C1 segment of cervical spinal cord (tissue), 14 donors: ENCODE measurements around the gene MIP.
"Not testable (repeated sequence)": the region's sequence is repeated elsewhere in the genome, so short reads cannot be mapped to it uniquely, and the experiment has no call there.

Source experiments
- DNase-seq, 14 donors: peaks; one replicate each; lab custom pipeline; 2025; lab: John Stamatoyannopoulos, UW

MIP gene

GRCh38 chr12:56454557-56454956, at the start of gene MIP:
MIP (minus strand) TSS chr12:56454657; CDS start chr12:56454613, 44 bp downstream.
- no peak for DNase-seq

DNA sequence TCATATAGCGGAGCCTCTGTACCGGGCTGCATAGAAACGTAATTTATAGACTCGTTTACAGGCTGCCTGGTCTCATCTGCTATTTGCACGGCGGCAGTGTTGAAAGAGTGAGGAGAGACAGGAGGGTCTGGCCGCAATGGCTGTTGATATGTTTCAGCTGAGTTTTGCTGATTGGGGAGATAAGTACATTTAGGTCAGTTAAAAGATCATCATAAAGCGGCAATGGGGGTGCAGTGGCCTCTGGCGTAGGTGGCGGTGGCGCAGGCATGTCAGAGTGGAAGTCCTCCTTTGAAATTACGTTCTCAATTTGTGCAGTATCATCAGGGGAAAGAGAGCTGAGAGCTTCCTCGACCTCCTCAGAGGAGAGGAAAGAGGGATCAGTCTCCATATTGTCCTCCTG, 45.4 kb upstream of the MIP start:
- not testable (repeated sequence) for DNase-seq

GRCh38 chr12:56499452-56499851, 45.0 kb upstream of the MIP start:
- not testable (repeated sequence) for DNase-seq

DNA sequence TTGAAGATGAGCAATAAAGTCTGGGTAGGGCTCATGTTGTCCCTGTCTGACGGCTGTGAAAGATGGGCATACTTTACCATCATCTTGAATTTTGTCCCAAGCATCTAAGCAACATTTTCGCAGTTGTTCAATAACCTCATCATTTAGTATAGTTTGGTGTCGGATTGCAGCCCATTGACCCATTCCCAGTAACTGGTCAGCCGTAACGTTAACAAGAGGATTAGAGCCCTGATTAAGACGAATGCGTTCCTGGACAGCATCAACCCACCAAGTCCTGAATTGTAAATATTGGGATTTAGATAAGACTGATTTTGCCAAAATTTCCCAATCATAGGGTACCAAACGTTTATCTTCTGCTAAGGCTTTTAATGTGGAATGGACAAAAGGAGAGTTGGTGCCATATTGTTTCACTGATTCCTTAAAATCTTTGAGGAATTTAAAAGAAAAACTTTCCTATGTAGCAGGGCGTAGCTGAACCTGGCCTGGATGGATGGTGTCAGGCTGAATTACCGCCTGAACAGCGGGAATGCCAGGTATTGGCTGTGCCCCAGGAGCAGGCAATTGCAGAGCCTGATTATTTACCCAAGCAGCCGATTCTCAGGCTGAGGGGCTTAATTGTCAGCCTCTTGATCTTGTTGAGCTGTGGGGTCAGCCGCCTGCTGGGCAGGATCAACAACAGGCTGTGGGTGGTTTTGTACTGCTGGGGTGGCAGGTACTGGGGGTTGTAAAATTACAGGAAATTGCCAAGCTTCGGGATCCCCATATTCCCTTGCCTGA, 43.9 kb upstream of the MIP start:
- not testable (repeated sequence) for DNase-seq

DNA sequence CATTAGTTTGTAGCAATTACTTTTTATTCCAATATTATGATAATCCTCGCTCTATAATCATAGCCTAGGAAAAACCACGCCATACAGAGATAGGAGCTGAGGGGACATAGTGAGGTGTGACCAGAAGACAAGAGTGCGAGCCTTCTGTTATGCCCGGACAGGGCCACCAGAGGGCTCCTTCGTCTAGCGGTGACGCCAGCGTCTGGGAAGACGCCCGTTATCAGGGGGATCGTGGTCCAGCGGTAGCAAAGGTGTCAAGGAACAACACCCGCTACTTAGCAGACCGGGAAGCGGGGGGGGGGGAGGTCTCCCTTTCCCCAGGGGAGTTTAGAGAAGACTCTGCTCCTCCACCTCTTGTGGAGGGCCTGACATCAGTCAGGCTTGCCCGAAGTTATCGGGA, 42.2 kb upstream of the MIP start:
- DNase-seq = peak in 7 of 14 donors; percentile 2 to 52 (median 6)

DNA sequence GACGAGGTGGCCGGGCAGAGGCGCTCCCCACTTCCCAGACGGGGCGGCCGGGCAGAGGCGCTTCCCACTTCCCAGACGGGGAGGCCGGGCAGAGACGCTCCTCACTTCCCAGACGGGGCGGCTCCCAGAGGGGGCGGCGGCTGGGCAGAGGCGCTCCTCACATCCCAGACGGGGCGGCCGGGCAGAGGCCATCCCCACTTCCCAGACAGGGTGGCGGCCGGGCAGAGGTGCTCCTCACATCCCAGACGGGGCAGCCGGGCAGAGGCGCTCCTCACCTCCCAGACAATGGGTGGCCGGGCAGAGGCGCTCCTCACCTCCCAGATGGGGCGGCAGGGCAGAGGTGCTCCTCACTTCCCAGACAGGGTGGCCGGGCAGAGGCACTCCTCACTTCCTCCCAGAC, 40.0 kb upstream of the MIP start:
- DNase-seq = not testable (repeated sequence)

DNA sequence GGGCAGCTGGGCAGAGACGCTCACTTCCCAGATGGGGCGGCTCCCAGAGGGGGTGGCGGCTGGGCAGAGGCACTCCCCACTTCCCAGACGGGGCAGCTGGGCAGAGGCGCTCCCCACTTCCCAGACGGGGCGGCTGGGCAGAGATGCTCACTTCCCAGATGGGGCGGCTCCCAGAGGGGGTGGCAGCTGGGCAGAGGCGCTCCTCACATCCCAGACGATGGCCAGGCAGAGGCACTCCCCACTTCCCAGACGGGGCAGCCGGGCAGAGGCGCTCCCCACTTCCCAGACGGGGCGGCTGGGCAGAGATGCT, 39.6 kb upstream of the MIP start:
- DNase-seq = not testable (repeated sequence)

DNA sequence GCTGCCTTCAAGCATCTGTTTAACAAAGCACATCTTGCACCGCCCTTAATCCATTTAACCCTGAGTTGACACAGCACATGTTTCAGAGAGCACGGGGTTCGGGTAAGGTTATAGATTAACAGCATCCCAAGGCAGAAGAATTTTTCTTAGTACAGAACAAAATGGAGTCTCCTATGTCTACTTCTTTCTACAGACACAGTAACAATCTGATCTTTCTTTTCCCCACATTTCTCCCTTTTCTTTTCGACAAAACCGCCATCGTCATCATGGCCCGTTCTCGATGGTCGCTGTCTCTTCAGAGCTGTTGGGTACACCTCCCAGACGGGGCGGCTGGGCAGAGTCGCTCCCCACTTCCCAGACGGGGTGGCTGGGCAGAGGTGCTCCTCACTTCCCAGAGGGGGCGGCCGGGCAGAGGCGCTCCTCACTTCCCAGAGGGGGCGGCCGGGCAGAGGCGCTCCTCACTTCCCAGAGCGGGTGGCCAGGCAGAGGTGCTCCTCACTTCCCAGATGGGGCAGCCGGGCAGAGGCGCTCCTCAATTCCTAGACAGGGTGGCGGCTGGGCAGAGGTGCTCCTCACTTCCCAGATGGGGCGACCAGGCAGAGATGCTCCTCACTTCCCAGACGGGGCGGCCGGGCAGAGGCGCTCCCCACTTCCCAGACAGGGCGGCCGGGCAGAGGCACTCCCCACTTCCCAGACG, 39.1 kb upstream of the MIP start:
- DNase-seq = not testable (repeated sequence)

DNA sequence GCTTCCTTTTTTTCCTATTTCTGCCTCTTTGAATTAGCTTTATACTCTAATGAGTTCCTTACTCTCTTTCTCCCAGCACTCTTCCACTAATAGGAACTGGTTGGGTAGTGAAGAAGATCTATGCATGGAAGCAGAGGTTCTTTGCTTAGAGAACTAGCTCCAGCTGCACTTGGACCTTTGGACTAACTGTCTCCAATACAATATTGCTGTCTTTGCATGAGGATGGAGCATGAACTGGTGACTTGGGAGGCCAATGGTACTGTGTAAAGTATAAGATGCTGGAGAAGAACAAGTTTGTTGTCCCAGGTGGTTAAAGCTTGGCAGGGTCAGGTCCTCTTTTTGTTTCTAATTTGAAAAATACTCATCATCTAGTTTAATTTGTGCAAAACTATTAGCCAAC, 35.9 kb upstream of the MIP start:
- no peak for DNase-seq

- DNase-seq = peak in 13 of 14 donors; percentile 18 to 92 (median 52)
Observed at GRCh38 chr12:56488041-56488955, 33.8 kb upstream of the MIP start, which contains the start of gene GLS2. GLS2 (minus strand) TSS chr12:56488161; CDS start chr12:56488118, 43 bp downstream.

DNA sequence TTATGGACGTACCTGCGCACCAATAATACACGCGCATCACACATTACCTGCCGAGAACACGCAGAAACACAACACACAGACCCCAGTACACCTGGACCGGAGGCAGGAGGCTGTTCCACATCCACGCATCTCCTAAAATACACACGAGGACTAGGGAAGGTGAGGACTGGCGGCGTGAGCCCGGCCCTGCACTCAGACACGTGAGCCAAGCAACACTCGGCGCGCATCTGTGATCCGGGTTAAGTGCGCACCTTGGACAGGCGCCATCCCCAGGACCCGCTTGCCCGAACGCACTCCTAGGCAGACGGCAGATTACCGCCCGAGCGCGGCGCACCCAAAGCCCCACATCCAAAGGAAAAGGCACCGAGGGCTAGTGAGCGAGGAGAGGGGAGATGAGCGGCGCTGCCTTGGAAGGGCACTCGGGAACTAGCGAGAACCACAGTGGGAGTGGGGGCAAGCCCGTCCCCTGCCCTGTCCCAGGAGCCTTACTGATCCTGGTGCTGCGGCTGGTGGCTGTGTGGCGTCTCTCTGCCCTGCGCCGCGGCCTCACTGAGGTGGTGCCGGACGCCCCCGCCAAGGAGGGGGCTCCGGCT, 33.1 kb upstream of the MIP start:
- peak in 4 of 14 donors; percentile 8 to 76 (median 22) for DNase-seq

DNA sequence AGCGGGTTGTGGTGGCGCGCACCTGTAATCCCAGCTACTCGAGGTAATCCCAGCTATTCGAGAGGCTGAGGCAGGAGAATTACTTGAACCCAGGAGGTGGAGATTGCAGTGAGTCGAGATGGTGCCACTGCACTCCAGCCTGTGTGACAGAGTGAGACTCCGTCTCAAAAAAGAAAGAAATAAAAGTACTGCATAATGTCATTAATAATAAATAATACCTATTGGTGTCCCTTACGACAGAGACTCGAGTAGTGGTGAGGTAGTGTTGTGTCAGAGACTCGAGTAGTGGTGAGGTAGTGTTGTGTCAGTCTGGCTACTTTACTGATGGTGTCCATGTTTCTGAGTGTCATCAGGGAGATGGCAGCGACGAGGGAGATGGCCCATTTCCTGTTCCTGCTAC, 32.2 kb upstream of the MIP start:
- no peak for DNase-seq

- DNase-seq = no peak
Observed at GRCh38 chr12:56484566-56484965, 30.1 kb upstream of the MIP start.

DNA sequence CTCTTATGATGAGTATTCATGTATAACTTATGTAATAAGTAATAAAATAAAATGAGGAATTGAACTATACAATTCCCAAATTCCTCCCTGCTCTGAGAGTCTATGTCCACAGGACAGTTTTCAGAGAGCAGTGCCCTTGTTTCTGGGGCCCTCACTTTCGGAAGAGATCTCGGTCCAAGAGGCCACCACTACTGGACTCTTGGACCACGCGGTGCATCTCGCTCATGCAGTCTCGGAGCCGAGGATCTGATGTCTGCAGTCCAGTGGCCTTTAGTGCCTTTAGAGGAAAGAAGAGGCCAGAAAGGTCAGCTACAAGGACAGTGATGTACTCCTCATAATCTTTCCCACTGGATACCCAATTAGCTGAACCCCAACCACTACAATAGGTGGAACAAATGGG, 25.2 kb upstream of the MIP start:
- no peak for DNase-seq

- DNase-seq = no peak
Observed at GRCh38 chr12:56477521-56478225, 23.2 kb upstream of the MIP start.

GRCh38 chr12:56476972-56477432, 22.5 kb upstream of the MIP start:
- DNase-seq = no peak

GRCh38 chr12:56476143-56476542, 21.7 kb upstream of the MIP start:
- no peak for DNase-seq

DNA sequence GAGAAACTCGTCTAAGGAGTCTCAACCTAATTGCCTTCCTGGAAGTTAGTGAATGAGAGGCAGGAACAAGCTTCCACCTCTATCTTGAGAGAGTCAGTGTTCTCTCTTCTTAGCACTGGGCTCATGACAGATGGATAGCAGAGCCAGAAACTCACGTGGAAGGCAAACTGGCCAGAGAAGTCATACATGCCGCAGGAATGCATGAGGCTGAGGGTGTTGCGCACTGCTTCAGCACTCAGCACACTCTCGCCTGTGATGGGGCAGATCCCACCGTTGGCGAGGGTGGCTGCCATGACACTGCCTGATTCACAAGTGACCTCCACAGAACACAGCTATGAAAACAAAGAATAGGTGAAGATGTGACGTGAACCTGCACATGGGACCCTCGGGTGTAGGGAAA, 19.9 kb upstream of the MIP start:
- DNase-seq = no peak

GRCh38 chr12:56469007-56469930, 14.8 kb upstream of the MIP start:
- peak in 8 of 14 donors; percentile 15 to 46 (median 32) for DNase-seq
